G401.6 (cell line): ENCODE data around the gene MSH3.
A peak's percentile ranks its signal among the peaks of the same experiment; 100 is the strongest.
"Not testable (repeated sequence)": the region's sequence is repeated elsewhere in the genome, so short reads cannot be mapped to it uniquely, and the experiment has no call there.

Experiments used
- FAIRE-seq: peaks from 2 replicates; lab custom pipeline; 2012; peaks lifted over from hg19 to GRCh38; lab: Jason Lieb, UNC

The MSH3 gene

GRCh38 chr5:80656425-80656824, 2.0 kb downstream of the MSH3 start:
- no peak for FAIRE-seq

- FAIRE-seq, result no peak
Observed at GRCh38 chr5:80659106-80659505, 4.7 kb downstream of the MSH3 start.

GRCh38 chr5:80660661-80661060, 6.2 kb downstream of the MSH3 start:
- not testable (repeated sequence) for FAIRE-seq

GRCh38 chr5:80662108-80662507, 7.7 kb downstream of the MSH3 start:
- FAIRE-seq, result no peak

GRCh38 chr5:80665057-80665456, 10.6 kb downstream of the MSH3 start:
- FAIRE-seq, result no peak

- no peak for FAIRE-seq
Observed at GRCh38 chr5:80667384-80667783, 12.9 kb downstream of the MSH3 start.

- no peak for FAIRE-seq
Observed at GRCh38 chr5:80668016-80668969, 13.8 kb downstream of the MSH3 start.

GRCh38 chr5:80672140-80672736, 17.8 kb downstream of the MSH3 start:
- peak; percentile 97 for FAIRE-seq

GRCh38 chr5:80676706-80677105, 22.3 kb downstream of the MSH3 start:
- no peak for FAIRE-seq

GRCh38 chr5:80686757-80687156, 32.3 kb downstream of the MSH3 start:
- FAIRE-seq, result peak; percentile 97

- FAIRE-seq, result no peak
Observed at GRCh38 chr5:80688648-80689420, 34.4 kb downstream of the MSH3 start.

- no peak for FAIRE-seq
Observed at GRCh38 chr5:80689627-80690026, 35.2 kb downstream of the MSH3 start.

GRCh38 chr5:80695666-80696065, 41.2 kb downstream of the MSH3 start:
- no peak for FAIRE-seq

- no peak for FAIRE-seq
Observed at GRCh38 chr5:80696450-80696849, 42.0 kb downstream of the MSH3 start.

- no peak for FAIRE-seq
Observed at GRCh38 chr5:80697100-80697499, 42.6 kb downstream of the MSH3 start.

GRCh38 chr5:80698369-80698768, 43.9 kb downstream of the MSH3 start:
- no peak for FAIRE-seq

- no peak for FAIRE-seq
Observed at GRCh38 chr5:80701597-80701996, 47.1 kb downstream of the MSH3 start.

GRCh38 chr5:80703291-80703690, 48.8 kb downstream of the MSH3 start:
- FAIRE-seq, result no peak

- FAIRE-seq, result no peak
Observed at GRCh38 chr5:80703747-80704146, 49.3 kb downstream of the MSH3 start.

GRCh38 chr5:80704221-80704620, 49.8 kb downstream of the MSH3 start:
- no peak for FAIRE-seq

- FAIRE-seq, result no peak
Observed at GRCh38 chr5:80705216-80705769, 50.8 kb downstream of the MSH3 start.

GRCh38 chr5:80705801-80706200, 51.3 kb downstream of the MSH3 start:
- FAIRE-seq, result no peak
